HepG2 (cell line): ENCODE data around the gene TMEM141. TPM values are rescaled to one million over a fixed set of nuclear protein-coding genes. Genes with fewer than 3 reads are reported as not detected.

Experiments used
- CEBPB ChIP-seq: IDR thresholded peaks from 2 replicates; pipeline ENCODE4 v1.6.1; 2011; ENCODE audit warnings: low read depth, low read length, improper control_type of control experiment, borderline replicate concordance
- HDAC2 ChIP-seq: sonication (generic); formaldehyde crosslinking; IDR thresholded peaks from 2 replicates; pipeline ENCODE4 v1.4.0; 2020; ENCODE audit warnings: missing genetic modification reagents
- KLF12 ChIP-seq: sonication (generic); formaldehyde crosslinking; IDR thresholded peaks from 2 replicates; pipeline ENCODE4 v1.4.0; 2020; ENCODE audit warnings: missing genetic modification reagents, borderline replicate concordance
- RBM22 ChIP-seq: fragments of 200-400 bp; formaldehyde crosslinking; optimal IDR thresholded peaks from 2 replicates; pipeline ENCODE3; 2017; ENCODE audit warnings: mild to moderate bottlenecking, low read length, moderate library complexity
- RCOR2 ChIP-seq: IDR thresholded peaks from 2 replicates; pipeline ENCODE4 v1.6.1; 2016; ENCODE audit warnings: missing biosample characterization, missing genetic modification reagents
- SOX6 ChIP-seq, 2 experiments: fragments of 450-650 bp in 1 of 2; sonication (generic) in 1 of 2; formaldehyde crosslinking in 1 of 2; IDR thresholded peaks; 2 replicates each; pipeline versions ENCODE4 v1.4.0 to v1.6.1; 2017 to 2020; ENCODE audit warnings: antibody characterized with exemption in 1 of 2, mild to moderate bottlenecking in 1 of 2, missing genetic modification reagents in 1 of 2
- TAF1 ChIP-seq: sonication (generic); formaldehyde crosslinking; IDR thresholded peaks from 2 replicates; pipeline ENCODE4 v1.4.0; 2020; ENCODE audit warnings: missing genetic modification reagents
- ZBTB10 ChIP-seq: sonication (generic); formaldehyde crosslinking; IDR thresholded peaks from 2 replicates; pipeline ENCODE4 v1.4.0; 2020; ENCODE audit warnings: missing genetic modification reagents, borderline replicate concordance
- ZMAT5 ChIP-seq: sonication (generic); formaldehyde crosslinking; IDR thresholded peaks from 2 replicates; pipeline ENCODE4 v1.5.0; 2020; ENCODE audit warnings: mild to moderate bottlenecking, low read depth, missing genetic modification reagents, borderline replicate concordance
- ZNF30 ChIP-seq: sonication (generic); formaldehyde crosslinking; IDR thresholded peaks from 2 replicates; pipeline ENCODE4 v1.5.0; 2020; ENCODE audit warnings: mild to moderate bottlenecking, missing genetic modification reagents
- ZNF33B ChIP-seq: sonication (generic); formaldehyde crosslinking; IDR thresholded peaks from 2 replicates; pipeline ENCODE4 v1.5.1; 2020; ENCODE audit warnings: mild to moderate bottlenecking, missing genetic modification reagents
- ZNF460 ChIP-seq: sonication (generic); formaldehyde crosslinking; IDR thresholded peaks from 2 replicates; pipeline ENCODE4 v1.5.1; 2020; ENCODE audit warnings: missing genetic modification reagents, mild to moderate bottlenecking, borderline replicate concordance
- ZNF562 ChIP-seq: sonication (generic); formaldehyde crosslinking; IDR thresholded peaks from 2 replicates; pipeline ENCODE4 v1.8.0; 2022; ENCODE audit warnings: missing genetic modification reagents, borderline replicate concordance
- ZNF607 ChIP-seq: sonication (generic); formaldehyde crosslinking; IDR thresholded peaks from 2 replicates; pipeline ENCODE4 v1.5.1; 2020; ENCODE audit warnings: missing genetic modification reagents, mild to moderate bottlenecking, borderline replicate concordance
- ZNF660 ChIP-seq: sonication (generic); formaldehyde crosslinking; IDR thresholded peaks from 2 replicates; pipeline ENCODE4 v1.5.1; 2020; ENCODE audit warnings: mild to moderate bottlenecking, low read depth, missing genetic modification reagents, borderline replicate concordance
- ZNF781 ChIP-seq: sonication (generic); formaldehyde crosslinking; IDR thresholded peaks from 2 replicates; pipeline ENCODE4 v1.5.1; 2020; ENCODE audit warnings: borderline replicate concordance, mild to moderate bottlenecking, missing genetic modification reagents; ENCODE audit errors: not compliant biosample characterization
- polyA plus RNA-seq, 8 experiments: library from polyadenylated mRNA; depleted of rRNA in 3 of 8; stranded (reverse) in 7 of 8; unstranded in 1 of 8; fragments of >200 nt; fragmentation: Illumina TruSeq in 4 of 8; extraction: Trizol in 4 of 8; gene quantifications; 2 replicates each; pipeline versions ENCODE4 v1.2.1 to v1.2.3, GENCODE V29; 2011 to 2016; ENCODE audit warnings: low read depth in 4 of 8, missing spikeins in 1 of 8, mixed read lengths in 1 of 8; ENCODE audit not compliant: insufficient read depth in 1 of 8
- total RNA-seq, 5 experiments: library from RNA; depleted of rRNA; stranded (reverse); fragments of >200 nt; fragmentation: Illumina TruSeq; extraction: Trizol; gene quantifications; 2 replicates each; pipeline ENCODE4 v1.2.3, GENCODE V29; 2016; ENCODE audit warnings: low read depth in 1 of 5
- TF ChIP-seq, protein P1 (sequence below): sonication (generic); formaldehyde crosslinking; IDR thresholded peaks from 2 replicates; pipeline ENCODE4 v1.5.1; 2020; ENCODE audit warnings: mild to moderate bottlenecking, missing genetic modification reagents
- TF ChIP-seq, protein P2 (sequence below): sonication (generic); formaldehyde crosslinking; IDR thresholded peaks from 2 replicates; pipeline ENCODE4 v1.4.0; 2020; ENCODE audit warnings: missing genetic modification reagents, borderline replicate concordance

TMEM141 gene
- total and polyA plus RNA-seq, 2 of the 13 experiments (the other 11 are each of a cell fraction or from before 2014, with no cell fraction given), result 81.0 to 202 TPM

- TF ChIP-seq, protein P1, sequence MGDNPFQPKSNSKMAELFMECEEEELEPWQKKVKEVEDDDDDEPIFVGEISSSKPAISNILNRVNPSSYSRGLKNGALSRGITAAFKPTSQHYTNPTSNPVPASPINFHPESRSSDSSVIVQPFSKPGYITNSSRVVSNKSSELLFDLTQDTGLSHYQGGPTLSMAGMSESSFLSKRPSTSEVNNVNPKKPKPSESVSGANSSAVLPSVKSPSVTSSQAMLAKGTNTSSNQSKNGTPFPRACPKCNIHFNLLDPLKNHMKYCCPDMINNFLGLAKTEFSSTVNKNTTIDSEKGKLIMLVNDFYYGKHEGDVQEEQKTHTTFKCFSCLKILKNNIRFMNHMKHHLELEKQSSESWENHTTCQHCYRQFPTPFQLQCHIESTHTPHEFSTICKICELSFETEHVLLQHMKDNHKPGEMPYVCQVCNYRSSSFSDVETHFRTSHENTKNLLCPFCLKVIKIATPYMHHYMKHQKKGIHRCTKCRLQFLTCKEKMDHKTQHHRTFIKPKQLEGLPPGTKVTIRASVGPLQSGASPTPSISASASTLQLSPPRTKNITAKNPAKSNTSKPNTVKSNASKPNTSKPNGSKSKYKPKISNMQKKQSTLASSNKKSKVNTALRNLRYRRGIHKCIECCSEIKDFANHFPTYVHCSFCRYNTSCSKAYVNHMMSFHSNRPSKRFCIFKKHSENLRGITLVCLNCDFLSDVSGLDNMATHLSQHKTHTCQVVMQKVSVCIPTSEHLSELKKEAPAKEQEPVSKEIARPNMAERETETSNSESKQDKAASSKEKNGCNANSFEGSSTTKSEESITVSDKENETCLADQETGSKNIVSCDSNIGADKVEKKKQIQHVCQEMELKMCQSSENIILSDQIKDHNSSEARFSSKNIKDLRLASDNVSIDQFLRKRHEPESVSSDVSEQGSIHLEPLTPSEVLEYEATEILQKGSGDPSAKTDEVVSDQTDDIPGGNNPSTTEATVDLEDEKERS (CRISPR knock-in tag), result no peak
- TF ChIP-seq TAF1 (CRISPR knock-in tag) (peak; percentile 60), ZNF30 (CRISPR knock-in tag) (no peak), ZBTB10 (CRISPR knock-in tag) (no peak), ZNF562 (CRISPR knock-in tag) (no peak), SOX6 (IDR thresholded peaks at IDR 0.05) (no peak), SOX6 (CRISPR knock-in tag; IDR thresholded peaks at IDR 0.05) (0 out of 2 replicates have a peak, but pooled peaks have one; percentile 0), RCOR2 (CRISPR knock-in tag) (no peak), ZMAT5 (CRISPR knock-in tag) (no peak), ZNF33B (CRISPR knock-in tag) (no peak), ZNF460 (CRISPR knock-in tag) (no peak), ZNF781 (peak; percentile 81), ZNF607 (CRISPR knock-in tag) (no peak; the same call in 1 of the 2 replicates), RBM22 (no peak), HDAC2 (CRISPR knock-in tag) (peak; percentile 40), ZNF660 (CRISPR knock-in tag) (no peak), CEBPB (no peak), KLF12 (CRISPR knock-in tag) (peak; percentile 85)
- TF ChIP-seq, protein P2, sequence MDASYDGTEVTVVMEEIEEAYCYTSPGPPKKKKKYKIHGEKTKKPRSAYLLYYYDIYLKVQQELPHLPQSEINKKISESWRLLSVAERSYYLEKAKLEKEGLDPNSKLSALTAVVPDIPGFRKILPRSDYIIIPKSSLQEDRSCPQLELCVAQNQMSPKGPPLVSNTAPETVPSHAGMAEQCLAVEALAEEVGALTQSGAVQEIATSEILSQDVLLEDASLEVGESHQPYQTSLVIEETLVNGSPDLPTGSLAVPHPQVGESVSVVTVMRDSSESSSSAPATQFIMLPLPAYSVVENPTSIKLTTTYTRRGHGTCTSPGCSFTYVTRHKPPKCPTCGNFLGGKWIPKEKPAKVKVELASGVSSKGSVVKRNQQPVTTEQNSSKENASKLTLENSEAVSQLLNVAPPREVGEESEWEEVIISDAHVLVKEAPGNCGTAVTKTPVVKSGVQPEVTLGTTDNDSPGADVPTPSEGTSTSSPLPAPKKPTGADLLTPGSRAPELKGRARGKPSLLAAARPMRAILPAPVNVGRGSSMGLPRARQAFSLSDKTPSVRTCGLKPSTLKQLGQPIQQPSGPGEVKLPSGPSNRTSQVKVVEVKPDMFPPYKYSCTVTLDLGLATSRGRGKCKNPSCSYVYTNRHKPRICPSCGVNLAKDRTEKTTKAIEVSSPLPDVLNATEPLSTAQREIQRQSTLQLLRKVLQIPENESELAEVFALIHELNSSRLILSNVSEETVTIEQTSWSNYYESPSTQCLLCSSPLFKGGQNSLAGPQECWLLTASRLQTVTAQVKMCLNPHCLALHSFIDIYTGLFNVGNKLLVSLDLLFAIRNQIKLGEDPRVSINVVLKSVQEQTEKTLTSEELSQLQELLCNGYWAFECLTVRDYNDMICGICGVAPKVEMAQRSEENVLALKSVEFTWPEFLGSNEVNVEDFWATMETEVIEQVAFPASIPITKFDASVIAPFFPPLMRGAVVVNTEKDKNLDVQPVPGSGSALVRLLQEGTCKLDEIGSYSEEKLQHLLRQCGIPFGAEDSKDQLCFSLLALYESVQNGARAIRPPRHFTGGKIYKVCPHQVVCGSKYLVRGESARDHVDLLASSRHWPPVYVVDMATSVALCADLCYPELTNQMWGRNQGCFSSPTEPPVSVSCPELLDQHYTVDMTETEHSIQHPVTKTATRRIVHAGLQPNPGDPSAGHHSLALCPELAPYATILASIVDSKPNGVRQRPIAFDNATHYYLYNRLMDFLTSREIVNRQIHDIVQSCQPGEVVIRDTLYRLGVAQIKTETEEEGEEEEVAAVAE (CRISPR knock-in tag), result no peak
These were observed 8.9 kb downstream of the TMEM141 start (continued) for GRCh38 chr9:136799854-136800657.
